Stomach (tissue), 9 donors: ENCODE measurements around the gene IL2RA. TPM values are rescaled to one million over a fixed set of nuclear protein-coding genes. Genes with fewer than 3 reads are reported as not detected.

Experiments used
- DNase-seq, 2 donors: peaks; one replicate each; pipeline versions ENCODE4 v3.0.0 to v3.0.0-alpha.2; 2013 to 2019
- H3K27ac ChIP-seq, 5 donors: fragments of 200-600 bp in 4 of 5; sonication (generic) in 4 of 5; one replicate each; pipeline ENCODE4 v1.5.1; 2013 to 2019; ENCODE audit warnings: mild to moderate bottlenecking in 1 of 5, moderate library complexity in 1 of 5
- H3K27me3 ChIP-seq, 3 donors: fragments of 200-600 bp; sonication (generic); one replicate each; pipeline ENCODE4 v1.5.1; 2017 to 2019; ENCODE audit warnings: mixed run types in 1 of 3
- H3K36me3 ChIP-seq, 4 donors: fragments of 200-600 bp; sonication (generic); 1 replicate in 3 of 4; 2 replicates in 1 of 4; pipeline ENCODE4 v1.5.1; 2016 to 2019
- H3K4me1 ChIP-seq, 4 donors: fragments of 200-600 bp; sonication (generic); one replicate each; pipeline ENCODE4 v1.5.1; 2016 to 2019
- H3K4me3 ChIP-seq, 4 donors: fragments of 200-600 bp; sonication (generic) in 3 of 4; one replicate each; pipeline ENCODE4 v1.5.1; 2016 to 2019; ENCODE audit warnings: mild to moderate bottlenecking in 1 of 4
- H3K9me3 ChIP-seq, 4 donors: fragments of 200-600 bp; sonication (generic); one replicate each; pipeline ENCODE4 v1.5.1; 2016 to 2019
- EP300 ChIP-seq: sonication (generic); formaldehyde crosslinking; IDR thresholded peaks from one replicate; pipeline ENCODE4 v1.6.1; 2017; ENCODE audit warnings: antibody characterized with exemption
- POLR2A ChIP-seq, 4 donors: fragments of 450-650 bp; IDR thresholded peaks; one replicate each; pipeline ENCODE4 v1.6.1; 2016; ENCODE audit warnings: antibody characterized with exemption in 4 of 4, control low read depth in 2 of 4, mild to moderate bottlenecking in 1 of 4, moderate library complexity in 1 of 4
- POLR2AphosphoS5 ChIP-seq, 3 donors: sonication (generic); formaldehyde crosslinking; IDR thresholded peaks; one replicate each; pipeline ENCODE4 v1.6.1; 2016; ENCODE audit warnings: antibody characterized with exemption in 3 of 3
- WGBS, 5 donors: extraction: QIAGEN DNeasy Blood & Tissue Kit in 3 of 5; methylation state at CpG; one replicate each; pipeline versions ENCODE4 v1.1.5 to v1.1.7; 2013 to 2018; 5-methylcytosine and 5-hydroxymethylcytosine counted together
- intact Hi-C: fragments of 100-400 bp; cut with DNase I; formaldehyde crosslinking; loops from one replicate; pipeline ENCODE4 v1.15.1; 2023; ENCODE audit warnings: low total_unique reads
- polyA plus RNA-seq, 3 donors: library from polyadenylated mRNA; stranded (reverse); fragments of 200-250 nt; gene quantifications; one replicate each; pipeline ENCODE4 v1.2.3, GENCODE V29; 2013
- total RNA-seq, 5 donors: library from RNA; depleted of rRNA; stranded (reverse); fragments of >200 nt; gene quantifications; one replicate each; pipeline versions ENCODE4 v1.1.0 to v1.2.3, GENCODE V29; 2014 to 2016
- TF ChIP-seq, protein P1 (sequence below), 7 experiments: fragments of 450-650 bp in 4 of 7; fragments of 200-600 bp in 3 of 7; sonication (generic) in 3 of 7; IDR thresholded peaks; one replicate each; pipeline ENCODE4 v1.5.1; 2016 to 2019; ENCODE audit warnings: antibody characterized with exemption in 7 of 7, control low read depth in 2 of 7, mild to moderate bottlenecking in 1 of 7
- donor health status: healthy with polysubstance abuse.
- donor health status: Bipolar disorder and iron deficiency.
- donor health status: healthy.

The IL2RA gene
- total and polyA plus RNA-seq, 8 donors, result 0.45 to 2.3 (median 0.95) TPM; not detected in 2

DNA sequence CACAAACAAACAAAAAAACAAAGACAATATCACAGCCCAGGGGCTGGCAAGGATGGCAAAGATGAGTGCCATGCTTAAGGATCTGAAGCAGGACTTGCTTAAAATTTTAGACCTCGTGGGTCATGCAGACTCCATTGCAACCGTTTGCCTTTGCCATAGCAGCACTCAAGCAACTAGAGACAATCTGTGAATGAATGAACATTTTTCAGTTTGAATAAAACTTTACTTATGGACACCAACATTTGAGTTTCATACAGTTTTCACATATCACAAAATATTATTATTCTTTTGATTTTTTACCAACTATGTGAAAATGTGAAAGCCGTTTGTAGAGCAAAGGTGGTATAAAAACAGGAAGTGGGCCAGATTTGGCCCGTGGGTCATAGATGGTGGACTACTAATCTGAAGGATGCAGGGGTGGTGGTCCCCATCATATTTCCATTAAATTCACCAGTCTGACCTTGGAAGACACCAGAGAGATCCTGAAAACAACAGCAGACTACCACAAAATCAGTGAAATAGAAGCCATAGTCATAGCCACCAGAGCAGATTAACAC lies 18.3 kb upstream of the IL2RA start:
- peaks cover 0 to 51% (median 0%) of the 10 kb centered on the region in 3 donors for H3K27me3 ChIP-seq
- no peak for TF ChIP-seq POLR2A (IDR thresholded peaks at IDR 0.05)
- TF ChIP-seq, protein P1, sequence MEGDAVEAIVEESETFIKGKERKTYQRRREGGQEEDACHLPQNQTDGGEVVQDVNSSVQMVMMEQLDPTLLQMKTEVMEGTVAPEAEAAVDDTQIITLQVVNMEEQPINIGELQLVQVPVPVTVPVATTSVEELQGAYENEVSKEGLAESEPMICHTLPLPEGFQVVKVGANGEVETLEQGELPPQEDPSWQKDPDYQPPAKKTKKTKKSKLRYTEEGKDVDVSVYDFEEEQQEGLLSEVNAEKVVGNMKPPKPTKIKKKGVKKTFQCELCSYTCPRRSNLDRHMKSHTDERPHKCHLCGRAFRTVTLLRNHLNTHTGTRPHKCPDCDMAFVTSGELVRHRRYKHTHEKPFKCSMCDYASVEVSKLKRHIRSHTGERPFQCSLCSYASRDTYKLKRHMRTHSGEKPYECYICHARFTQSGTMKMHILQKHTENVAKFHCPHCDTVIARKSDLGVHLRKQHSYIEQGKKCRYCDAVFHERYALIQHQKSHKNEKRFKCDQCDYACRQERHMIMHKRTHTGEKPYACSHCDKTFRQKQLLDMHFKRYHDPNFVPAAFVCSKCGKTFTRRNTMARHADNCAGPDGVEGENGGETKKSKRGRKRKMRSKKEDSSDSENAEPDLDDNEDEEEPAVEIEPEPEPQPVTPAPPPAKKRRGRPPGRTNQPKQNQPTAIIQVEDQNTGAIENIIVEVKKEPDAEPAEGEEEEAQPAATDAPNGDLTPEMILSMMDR (IDR thresholded peaks at IDR 0.05), result no peak
- TF ChIP-seq EP300, result no peak
- no peak for TF ChIP-seq POLR2AphosphoS5 (IDR thresholded peaks at IDR 0.05)
- no peaks in the 10 kb centered on the region for H3K36me3 ChIP-seq
- H3K4me1 ChIP-seq, result peaks cover 0 to 15% (median 3%) of the 10 kb centered on the region in 4 donors
- WGBS, 5 donors, result 78 to 85% (median 81%) methylated on average over 4 of the region's 4 CpGs
- DNase-seq, result no peak
- H3K27ac ChIP-seq, result no peak overlapping the region
- no peaks in the 10 kb centered on the region for H3K9me3 ChIP-seq
- intact Hi-C loops, result loop anchor here (10.0 kb wide), 1 partner anchor 66 kb away; no protein-coding TSS in a partner anchor
- H3K4me3 ChIP-seq, result no peak overlapping the region

DNA sequence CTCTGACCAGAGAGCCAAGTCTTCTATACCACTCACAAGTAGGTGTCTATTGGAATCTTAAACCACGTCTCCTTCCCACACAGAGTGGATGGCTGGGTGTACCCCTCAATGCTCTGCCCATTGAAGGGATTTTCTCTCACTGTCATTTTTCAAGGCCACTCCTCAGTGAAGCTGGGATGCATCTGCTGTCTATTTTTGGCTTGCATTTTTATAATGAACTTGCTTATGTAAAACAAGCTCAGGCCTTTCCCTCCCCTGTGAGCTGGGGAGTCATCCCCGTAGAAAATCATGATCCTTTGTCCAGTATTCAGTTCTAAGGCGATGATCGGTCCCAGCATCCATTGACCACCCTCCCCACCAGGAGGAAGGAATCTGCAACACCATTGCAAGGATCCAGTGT lies 16.9 kb upstream of the IL2RA start:
- intact Hi-C loops, result no loop called here
- Histone ChIP-seq H3K4me1 (peaks cover 0 to 13% (median 3%) of the 10 kb centered on the region in 4 donors), H3K27ac (no peak overlapping the region), H3K4me3 (no peak overlapping the region), H3K27me3 (peaks cover 0 to 54% (median 0%) of the 10 kb centered on the region in 3 donors), H3K9me3 (no peaks in the 10 kb centered on the region), H3K36me3 (no peaks in the 10 kb centered on the region)
- 69 to 96% (median 84%) methylated on average over 4 of the region's 4 CpGs for WGBS, 5 donors
- TF ChIP-seq POLR2A (IDR thresholded peaks at IDR 0.05) (no peak), POLR2AphosphoS5 (IDR thresholded peaks at IDR 0.05) (no peak), EP300 (no peak)
- TF ChIP-seq, protein P1 (IDR thresholded peaks at IDR 0.05), result no peak
- DNase-seq, result no peak

DNA sequence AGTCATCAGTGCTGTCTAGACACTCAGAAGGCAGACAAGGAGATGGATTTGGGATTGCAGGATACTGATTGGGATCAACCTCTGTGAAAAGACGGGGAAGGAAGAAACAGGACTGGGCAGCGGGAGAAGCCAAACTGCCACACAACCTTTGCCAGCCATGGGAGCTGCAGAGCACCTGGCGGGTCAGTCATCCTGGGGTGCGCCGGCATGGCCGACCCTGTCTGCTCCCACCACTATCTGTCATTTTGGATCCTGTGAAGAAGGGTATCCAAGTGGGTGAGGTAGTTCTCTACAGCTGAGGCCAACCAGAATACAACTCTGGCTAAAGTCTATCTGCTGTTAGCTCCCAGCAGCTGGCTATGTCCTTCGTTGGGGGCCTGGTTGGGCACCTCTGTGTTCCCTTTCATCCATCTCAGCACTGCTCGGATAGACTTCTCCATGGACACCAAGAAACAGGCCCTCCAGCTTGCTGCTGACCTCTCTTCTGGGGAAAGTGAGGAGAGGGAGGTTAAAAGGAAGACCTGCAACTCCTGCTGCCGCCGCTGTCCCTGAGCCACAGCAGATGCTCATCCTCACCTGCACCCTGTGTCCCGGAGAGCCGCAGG lies 15.0 kb upstream of the IL2RA start:
- 80 to 87% (median 83%) methylated on average over 11 to 12 of the region's 12 CpGs for WGBS, 5 donors
- Histone ChIP-seq H3K4me1 (peaks cover 0 to 3% (median 0%) of the 10 kb centered on the region in 4 donors), H3K4me3 (no peak overlapping the region), H3K27me3 (peaks cover 0 to 35% (median 0%) of the 10 kb centered on the region in 3 donors), H3K27ac (no peak overlapping the region), H3K9me3 (no peaks in the 10 kb centered on the region), H3K36me3 (no peaks in the 10 kb centered on the region)
- TF ChIP-seq, protein P1 (IDR thresholded peaks at IDR 0.05), result no peak
- TF ChIP-seq EP300 (no peak), POLR2AphosphoS5 (IDR thresholded peaks at IDR 0.05) (no peak), POLR2A (IDR thresholded peaks at IDR 0.05) (no peak)
- DNase-seq, result no peak
- intact Hi-C loops, result no loop called here

DNA sequence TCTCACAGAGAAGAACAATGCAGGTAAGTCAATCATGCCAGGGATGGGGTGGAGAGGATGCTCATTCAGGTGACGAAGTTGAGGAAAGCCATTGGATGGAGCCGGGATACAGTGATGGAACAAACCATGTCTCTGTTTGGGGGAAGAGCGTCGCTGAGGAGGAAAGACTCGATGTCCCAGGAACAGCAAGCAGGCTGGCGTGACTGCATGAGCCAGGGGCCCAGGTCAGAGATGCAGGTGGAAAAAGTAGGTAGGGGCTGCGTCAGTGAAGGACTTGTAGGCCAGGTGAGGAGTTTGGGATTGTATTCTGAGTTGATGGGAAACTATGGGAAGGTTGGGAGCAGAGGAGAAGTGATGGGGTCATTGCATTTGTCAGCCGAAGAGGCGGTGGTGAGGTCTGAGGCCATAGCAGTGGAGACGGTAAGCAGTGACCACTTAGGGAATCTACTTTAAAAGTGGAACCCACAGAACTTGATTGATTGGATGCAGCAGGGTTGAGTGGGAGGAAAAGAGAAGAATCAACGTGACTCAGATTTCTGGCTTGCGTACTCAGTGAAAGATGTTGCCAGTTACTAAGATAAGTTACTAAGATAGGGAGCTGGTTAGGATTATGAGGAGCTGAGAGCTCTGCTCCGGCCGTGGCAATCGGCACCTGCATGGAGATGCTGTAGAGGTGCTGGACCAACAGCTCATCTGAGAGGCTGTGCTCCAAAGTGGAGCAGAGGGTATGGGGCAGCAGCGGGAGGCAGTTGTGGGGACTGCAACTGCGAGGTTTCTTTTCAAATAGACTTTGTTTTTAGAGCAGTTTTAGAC lies 12.5 kb upstream of the IL2RA start:
- H3K27ac ChIP-seq, result no peak overlapping the region
- H3K9me3 ChIP-seq, result no peaks in the 10 kb centered on the region
- no peak overlapping the region for H3K4me3 ChIP-seq
- TF ChIP-seq POLR2AphosphoS5 (IDR thresholded peaks at IDR 0.05) (no peak), POLR2A (IDR thresholded peaks at IDR 0.05) (no peak), EP300 (no peak)
- TF ChIP-seq, protein P1 (IDR thresholded peaks at IDR 0.05), result no peak
- no peaks in the 10 kb centered on the region for H3K36me3 ChIP-seq
- peaks cover 0 to 23% (median 0%) of the 10 kb centered on the region in 3 donors for H3K27me3 ChIP-seq
- no peak for DNase-seq
- 65 to 70% (median 65%) methylated on average over 17 of the region's 17 CpGs for WGBS, 5 donors
- intact Hi-C loops, result no loop called here
- peaks cover 0 to 15% (median 3%) of the 10 kb centered on the region in 4 donors for H3K4me1 ChIP-seq
